RPMI7951 (cell line): ENCODE data around the gene SCGB3A1. TPM values are rescaled to one million over a fixed set of nuclear protein-coding genes. Genes with fewer than 3 reads are reported as not detected.

ENCODE experiments used
- DNase-seq: peaks from one replicate; pipeline ENCODE4 v3.0.0-alpha.2; 2012; ENCODE audit warnings: low read depth
- total RNA-seq: library from RNA; depleted of rRNA; stranded (reverse); fragments of >200 nt; shearing (Covaris generic); gene quantifications from 2 replicates; pipeline ENCODE4 v1.2.3, GENCODE V29; 2014

Gene SCGB3A1
- total RNA-seq, 1 experiment from 2014 or later = not detected

- DNase-seq = no peak
These were observed 15.0 kb upstream of the SCGB3A1 start for GRCh38 chr5:180606215-180606785.

GRCh38 chr5:180605554-180606214, 14.4 kb upstream of the SCGB3A1 start:
- DNase-seq = peak; percentile 37

- DNase-seq = no peak
These were observed 13.0 kb upstream of the SCGB3A1 start for GRCh38 chr5:180604271-180604670.

GRCh38 chr5:180603076-180603594, 11.8 kb upstream of the SCGB3A1 start:
- DNase-seq = no peak

- no peak for DNase-seq
These were observed 11.3 kb upstream of the SCGB3A1 start for GRCh38 chr5:180602481-180603075.

- no peak for DNase-seq
These were observed 10.5 kb upstream of the SCGB3A1 start for GRCh38 chr5:180601591-180602480.

GRCh38 chr5:180600554-180601041, 9.3 kb upstream of the SCGB3A1 start:
- no peak for DNase-seq

GRCh38 chr5:180599981-180600553, 8.8 kb upstream of the SCGB3A1 start:
- DNase-seq = no peak

GRCh38 chr5:180599590-180599914, 8.3 kb upstream of the SCGB3A1 start:
- DNase-seq = no peak

- no peak for DNase-seq
These were observed 7.7 kb upstream of the SCGB3A1 start for GRCh38 chr5:180598797-180599589.

GRCh38 chr5:180598316-180598701, 7.0 kb upstream of the SCGB3A1 start:
- DNase-seq = no peak

- no peak for DNase-seq
These were observed 5.5 kb upstream of the SCGB3A1 start for GRCh38 chr5:180596668-180597231.

- DNase-seq = no peak
These were observed 4.9 kb upstream of the SCGB3A1 start for GRCh38 chr5:180596115-180596667.

GRCh38 chr5:180595381-180596114, 4.2 kb upstream of the SCGB3A1 start:
- DNase-seq = no peak

GRCh38 chr5:180595046-180595379, 3.7 kb upstream of the SCGB3A1 start:
- no peak for DNase-seq

- DNase-seq = no peak
These were observed 3.2 kb upstream of the SCGB3A1 start for GRCh38 chr5:180594311-180595045.

- DNase-seq = no peak
These were observed 2.3 kb upstream of the SCGB3A1 start for GRCh38 chr5:180593446-180594206.

GRCh38 chr5:180592176-180592575, 877 bp upstream of the SCGB3A1 start:
- no peak for DNase-seq
